ENCODE measurements around the gene PLEKHM3. TPM values are rescaled to one million over a fixed set of nuclear protein-coding genes. Genes with fewer than 3 reads are reported as not detected.

Gene PLEKHM3
- total and polyA plus RNA-seq, 2 of the 13 experiments (the other 11 are each of a cell fraction or from before 2014, with no cell fraction given): 4.5 to 4.7 TPM

- no peak for TF ChIP-seq TOE1 (CRISPR knock-in tag; IDR thresholded peaks at IDR 0.05)
- TF ChIP-seq PCBP1 (IDR thresholded peaks at IDR 0.05; ENCODE audit: borderline replicate concordance, low read depth, low read length): no peak
- TF ChIP-seq SATB2 (CRISPR knock-in tag; IDR thresholded peaks at IDR 0.05): no peak
- peak; percentile 47; the same call in 1 of the 2 replicates for TF ChIP-seq TGIF2 (CRISPR knock-in tag; IDR thresholded peaks at IDR 0.05)
- peak; percentile 76 for TF ChIP-seq KMT2A (CRISPR knock-in tag; IDR thresholded peaks at IDR 0.05)
- TF ChIP-seq TOPORS (CRISPR knock-in tag; IDR thresholded peaks at IDR 0.05): no peak
- TF ChIP-seq, protein P1, sequence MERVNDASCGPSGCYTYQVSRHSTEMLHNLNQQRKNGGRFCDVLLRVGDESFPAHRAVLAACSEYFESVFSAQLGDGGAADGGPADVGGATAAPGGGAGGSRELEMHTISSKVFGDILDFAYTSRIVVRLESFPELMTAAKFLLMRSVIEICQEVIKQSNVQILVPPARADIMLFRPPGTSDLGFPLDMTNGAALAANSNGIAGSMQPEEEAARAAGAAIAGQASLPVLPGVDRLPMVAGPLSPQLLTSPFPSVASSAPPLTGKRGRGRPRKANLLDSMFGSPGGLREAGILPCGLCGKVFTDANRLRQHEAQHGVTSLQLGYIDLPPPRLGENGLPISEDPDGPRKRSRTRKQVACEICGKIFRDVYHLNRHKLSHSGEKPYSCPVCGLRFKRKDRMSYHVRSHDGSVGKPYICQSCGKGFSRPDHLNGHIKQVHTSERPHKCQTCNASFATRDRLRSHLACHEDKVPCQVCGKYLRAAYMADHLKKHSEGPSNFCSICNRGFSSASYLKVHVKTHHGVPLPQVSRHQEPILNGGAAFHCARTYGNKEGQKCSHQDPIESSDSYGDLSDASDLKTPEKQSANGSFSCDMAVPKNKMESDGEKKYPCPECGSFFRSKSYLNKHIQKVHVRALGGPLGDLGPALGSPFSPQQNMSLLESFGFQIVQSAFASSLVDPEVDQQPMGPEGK (CRISPR knock-in tag; IDR thresholded peaks at IDR 0.05): peak; percentile 75
- no peak for TF ChIP-seq NCOA5 (CRISPR knock-in tag; IDR thresholded peaks at IDR 0.05)
- TF ChIP-seq SOX6 (IDR thresholded peaks at IDR 0.05): no peak
- TF ChIP-seq SOX6 (CRISPR knock-in tag; IDR thresholded peaks at IDR 0.05): peak; percentile 88
- TF ChIP-seq KDM6A (CRISPR knock-in tag; IDR thresholded peaks at IDR 0.05; ENCODE audit: low read depth): peak; percentile 45; the same call in 1 of the 2 replicates
- no peak for TF ChIP-seq NFYB (CRISPR knock-in tag; IDR thresholded peaks at IDR 0.05)
- TF ChIP-seq ZNF180 (CRISPR knock-in tag; IDR thresholded peaks at IDR 0.05; ENCODE audit: borderline replicate concordance, low read depth): no peak
- TF ChIP-seq THAP11 (CRISPR knock-in tag; IDR thresholded peaks at IDR 0.05): peak; percentile 70; the same call in 1 of the 2 replicates
- TF ChIP-seq SP4 (CRISPR knock-in tag; IDR thresholded peaks at IDR 0.05): no peak
- TF ChIP-seq JARID2 (CRISPR knock-in tag; IDR thresholded peaks at IDR 0.05; ENCODE audit: insufficient replicate concordance): no peak
- TF ChIP-seq ZNF569 (CRISPR knock-in tag; IDR thresholded peaks at IDR 0.05; ENCODE audit: borderline replicate concordance): no peak
- no peak for TF ChIP-seq STAG1 (CRISPR knock-in tag; IDR thresholded peaks at IDR 0.05)
- TF ChIP-seq RARG (CRISPR knock-in tag; IDR thresholded peaks at IDR 0.05; ENCODE audit: low read depth): no peak
- TF ChIP-seq SUZ12 (IDR thresholded peaks at IDR 0.05; ENCODE audit: low read depth, low read length): no peak
- TF ChIP-seq SIN3A (IDR thresholded peaks at IDR 0.05; ENCODE audit: borderline replicate concordance, low read depth, low read length): no peak
- TF ChIP-seq, protein P2, sequence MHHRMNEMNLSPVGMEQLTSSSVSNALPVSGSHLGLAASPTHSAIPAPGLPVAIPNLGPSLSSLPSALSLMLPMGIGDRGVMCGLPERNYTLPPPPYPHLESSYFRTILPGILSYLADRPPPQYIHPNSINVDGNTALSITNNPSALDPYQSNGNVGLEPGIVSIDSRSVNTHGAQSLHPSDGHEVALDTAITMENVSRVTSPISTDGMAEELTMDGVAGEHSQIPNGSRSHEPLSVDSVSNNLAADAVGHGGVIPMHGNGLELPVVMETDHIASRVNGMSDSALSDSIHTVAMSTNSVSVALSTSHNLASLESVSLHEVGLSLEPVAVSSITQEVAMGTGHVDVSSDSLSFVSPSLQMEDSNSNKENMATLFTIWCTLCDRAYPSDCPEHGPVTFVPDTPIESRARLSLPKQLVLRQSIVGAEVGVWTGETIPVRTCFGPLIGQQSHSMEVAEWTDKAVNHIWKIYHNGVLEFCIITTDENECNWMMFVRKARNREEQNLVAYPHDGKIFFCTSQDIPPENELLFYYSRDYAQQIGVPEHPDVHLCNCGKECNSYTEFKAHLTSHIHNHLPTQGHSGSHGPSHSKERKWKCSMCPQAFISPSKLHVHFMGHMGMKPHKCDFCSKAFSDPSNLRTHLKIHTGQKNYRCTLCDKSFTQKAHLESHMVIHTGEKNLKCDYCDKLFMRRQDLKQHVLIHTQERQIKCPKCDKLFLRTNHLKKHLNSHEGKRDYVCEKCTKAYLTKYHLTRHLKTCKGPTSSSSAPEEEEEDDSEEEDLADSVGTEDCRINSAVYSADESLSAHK (CRISPR knock-in tag; IDR thresholded peaks at IDR 0.05; ENCODE audit: borderline replicate concordance): no peak
- no peak for TF ChIP-seq ZNF543 (CRISPR knock-in tag; IDR thresholded peaks at IDR 0.05)
- TF ChIP-seq SNAI1 (CRISPR knock-in tag; IDR thresholded peaks at IDR 0.05; ENCODE audit: borderline replicate concordance): no peak
- TF ChIP-seq KLF9 (CRISPR knock-in tag; IDR thresholded peaks at IDR 0.05; ENCODE audit: low read depth): no peak
- TF ChIP-seq HDAC6 (IDR thresholded peaks at IDR 0.05; ENCODE audit: low read depth, low read length): no peak
- no peak for TF ChIP-seq ELF4 (CRISPR knock-in tag; IDR thresholded peaks at IDR 0.05; ENCODE audit: borderline replicate concordance)
Measured at GRCh38 chr2:208031608-208032019, 6.3 kb upstream of the PLEKHM3 start (continued).

All from HepG2 (cell line).